ENCODE data around the gene ERBB4.
"Not testable (repeated sequence)": the region's sequence is repeated elsewhere in the genome, so short reads cannot be mapped to it uniquely, and the experiment has no call there.

The ERBB4 gene

DNA sequence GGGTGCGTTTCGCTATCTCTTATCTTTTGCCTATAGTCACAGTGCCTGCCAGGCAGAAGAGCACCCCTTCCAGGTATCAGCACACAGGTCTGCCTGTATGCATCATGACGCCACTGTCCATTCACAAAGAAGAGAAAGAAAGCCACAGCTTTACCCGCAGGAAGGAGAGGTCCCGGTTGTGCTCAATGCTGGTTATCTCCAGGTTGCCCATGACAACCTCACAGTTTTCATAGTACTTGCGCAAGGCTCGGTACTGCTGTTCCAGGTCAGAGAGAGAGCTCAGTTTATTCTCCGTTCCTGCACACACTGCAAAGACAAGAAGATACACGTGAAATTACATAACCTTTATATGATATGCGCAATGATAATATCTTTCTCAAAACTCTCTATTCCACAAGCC lies 414.0 kb downstream of the ERBB4 start:
- DNase-seq, result peak; percentile 52

DNA sequence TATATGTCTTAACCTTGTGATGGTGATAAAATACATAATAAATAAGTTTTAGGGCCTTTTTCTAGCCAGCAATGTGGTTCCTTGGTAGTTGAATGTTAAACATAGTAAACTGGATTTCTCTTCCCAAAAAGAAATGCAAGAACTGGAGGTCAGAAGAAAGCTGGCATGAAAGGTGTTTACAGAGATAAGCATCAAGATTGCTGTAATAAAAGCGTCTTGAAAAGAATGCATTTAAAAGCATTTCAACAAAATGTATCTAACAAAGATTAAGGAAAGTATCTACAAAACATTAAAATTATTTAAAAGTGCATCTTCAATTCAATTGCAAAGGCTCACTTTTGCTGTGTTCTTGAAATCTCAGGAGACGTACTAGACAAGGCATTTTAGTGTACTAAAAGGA lies 419.0 kb downstream of the ERBB4 start:
- DNase-seq, result no peak

- no peak for DNase-seq
These were observed 420.7 kb downstream of the ERBB4 start for GRCh38 chr2:212117926-212118325.

GRCh38 chr2:212114489-212114888 lies 424.1 kb downstream of the ERBB4 start:
- DNase-seq, result no peak

GRCh38 chr2:212112401-212112800 lies 426.2 kb downstream of the ERBB4 start:
- DNase-seq, result no peak

DNA sequence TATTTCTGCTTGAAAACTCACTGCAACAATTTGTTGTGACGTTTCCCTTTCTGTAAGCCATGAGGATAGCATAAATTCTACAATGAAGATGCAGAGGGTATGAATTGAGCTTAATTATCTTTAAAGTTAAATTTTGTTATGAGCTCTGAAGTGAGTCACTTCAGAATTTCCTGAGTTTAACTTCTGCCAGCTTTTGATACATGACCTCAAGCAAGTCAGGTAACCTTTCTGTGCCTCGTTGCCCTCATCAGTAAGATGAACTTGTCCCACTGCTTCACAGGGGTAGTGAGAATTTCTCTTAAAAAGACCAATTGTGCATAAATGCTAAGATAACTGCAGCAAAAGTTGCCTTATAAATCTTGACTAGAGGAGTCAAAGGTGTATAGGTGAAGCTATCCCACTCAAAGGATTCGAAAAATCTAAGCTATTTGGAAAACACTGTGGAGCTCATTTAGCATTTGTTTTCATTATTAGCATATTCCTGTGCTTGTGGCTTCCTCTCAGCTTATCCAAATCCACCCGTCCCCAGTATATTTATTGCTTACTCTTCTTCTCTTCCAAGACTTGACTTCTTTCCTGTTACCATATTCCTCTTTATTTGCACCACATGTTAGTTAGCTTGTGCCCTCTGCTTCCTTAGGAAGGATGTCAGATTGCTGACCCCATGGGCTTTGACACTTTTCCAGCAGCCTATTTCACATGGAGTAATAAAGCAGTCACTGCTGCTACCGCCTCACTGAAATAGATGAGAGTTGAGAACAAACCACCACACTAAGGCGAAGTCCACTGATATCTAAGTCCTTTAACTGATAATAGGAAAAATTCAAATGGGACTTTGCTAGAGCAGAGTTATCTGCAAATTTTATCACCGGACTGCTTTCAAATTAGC lies 428.6 kb downstream of the ERBB4 start:
- no peak for DNase-seq

GRCh38 chr2:212109217-212109616 lies 429.4 kb downstream of the ERBB4 start:
- DNase-seq, result no peak

- DNase-seq, result no peak
These were observed 430.6 kb downstream of the ERBB4 start for GRCh38 chr2:212107989-212108388.

DNA sequence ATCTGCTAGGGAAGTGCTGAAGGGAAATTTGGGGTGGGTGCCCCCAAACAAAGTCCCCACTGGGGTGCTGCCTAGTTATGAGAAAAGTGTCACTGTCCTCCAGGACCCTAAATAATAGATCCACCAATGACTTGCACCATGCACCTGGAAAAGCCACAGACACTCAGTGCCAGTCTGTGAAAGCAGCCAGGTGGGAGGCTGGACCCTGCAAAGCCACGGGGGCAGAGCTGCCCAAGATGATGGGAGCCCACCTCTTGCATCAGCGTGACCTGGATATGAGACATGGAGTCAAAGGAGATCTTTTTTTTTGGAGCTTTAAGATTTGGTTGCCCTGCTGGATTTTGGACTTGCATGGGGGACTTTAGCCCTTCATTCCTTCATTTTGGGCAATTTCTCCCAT lies 431.6 kb downstream of the ERBB4 start:
- no peak for DNase-seq

- not testable (repeated sequence) for DNase-seq
These were observed 432.1 kb downstream of the ERBB4 start for GRCh38 chr2:212106536-212106935.

DNA sequence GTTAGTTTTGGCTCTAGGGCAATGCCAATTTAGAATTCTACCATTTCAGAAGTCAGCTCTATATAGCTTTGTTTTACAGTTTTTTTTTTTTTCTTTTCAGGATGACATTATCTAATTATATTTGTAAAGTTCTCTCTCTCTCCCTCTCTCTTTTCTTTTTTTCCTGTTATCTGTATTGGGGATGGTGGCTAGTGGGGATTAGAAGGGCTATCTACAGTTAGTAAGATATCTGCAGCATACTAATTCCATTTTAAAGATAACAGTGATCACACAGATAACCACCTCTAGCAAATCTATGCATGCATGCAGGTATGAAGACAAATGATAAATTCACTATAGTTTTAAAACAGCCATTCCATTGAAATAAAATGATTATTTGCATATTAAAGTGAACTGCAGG lies 438.9 kb downstream of the ERBB4 start:
- DNase-seq, result no peak

DNA sequence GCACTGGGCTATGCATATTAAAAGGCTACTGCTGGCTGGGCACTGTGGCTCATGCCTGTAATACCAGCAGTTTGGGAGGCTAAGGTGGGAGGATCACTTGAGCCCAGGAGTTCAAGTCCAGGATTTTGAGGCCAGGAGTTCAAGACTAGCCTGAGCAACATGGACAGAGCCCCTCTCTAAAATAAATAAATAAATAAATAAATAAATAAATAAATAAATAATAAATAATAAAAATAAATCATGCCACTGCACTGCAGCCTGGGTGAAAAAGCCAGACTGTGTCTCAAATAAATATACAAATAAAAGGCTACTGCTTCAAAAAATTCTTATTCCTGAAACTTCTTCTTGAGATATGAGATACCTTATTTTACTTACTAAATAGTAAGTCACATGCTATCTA lies 439.6 kb downstream of the ERBB4 start:
- DNase-seq, result no peak

GRCh38 chr2:212097001-212097400 lies 441.6 kb downstream of the ERBB4 start:
- no peak for DNase-seq

DNA sequence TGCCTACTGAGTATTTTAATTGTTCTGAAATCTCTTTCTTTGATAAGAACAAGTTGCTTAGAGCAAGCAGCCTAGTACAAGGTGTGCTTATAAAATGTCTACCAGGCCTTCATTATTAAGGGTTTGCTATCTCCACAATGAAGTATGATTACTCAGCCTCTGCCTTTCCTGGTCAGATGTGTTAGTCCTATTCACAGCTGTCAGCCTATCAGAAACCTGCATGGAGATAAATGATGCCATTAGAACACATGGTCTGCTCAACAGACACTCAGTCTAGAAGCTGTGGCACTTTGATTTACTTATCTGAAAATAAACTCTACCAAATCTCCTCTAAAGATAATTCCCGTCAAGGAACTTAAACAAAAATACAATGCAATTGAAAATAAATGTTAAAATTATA lies 448.7 kb downstream of the ERBB4 start:
- DNase-seq, result no peak

GRCh38 chr2:212088353-212088752 lies 450.2 kb downstream of the ERBB4 start:
- DNase-seq, result no peak

- no peak for DNase-seq
These were observed 455.1 kb downstream of the ERBB4 start for GRCh38 chr2:212083492-212083891.

- no peak for DNase-seq
These were observed 460.5 kb downstream of the ERBB4 start for GRCh38 chr2:212078103-212078502.

DNA sequence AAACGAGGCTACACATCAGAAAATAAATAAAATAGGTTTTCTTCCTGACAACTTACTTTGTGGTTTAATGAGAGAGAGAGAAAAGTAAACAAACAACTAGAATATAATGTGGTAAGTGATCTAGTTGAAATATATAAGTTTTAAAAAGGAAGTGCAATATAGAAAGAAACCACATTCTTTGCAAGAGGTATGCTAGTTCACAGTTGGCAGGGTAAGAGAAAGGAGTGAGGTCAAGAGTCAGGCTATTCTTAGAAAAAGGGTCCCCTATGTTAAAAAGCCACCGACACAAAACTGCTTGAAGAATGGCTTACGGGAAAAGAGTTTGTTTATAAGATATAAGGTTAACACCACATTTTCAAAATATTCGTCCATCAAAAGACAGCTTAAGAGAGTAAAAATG lies 462.1 kb downstream of the ERBB4 start:
- no peak for DNase-seq

DNA sequence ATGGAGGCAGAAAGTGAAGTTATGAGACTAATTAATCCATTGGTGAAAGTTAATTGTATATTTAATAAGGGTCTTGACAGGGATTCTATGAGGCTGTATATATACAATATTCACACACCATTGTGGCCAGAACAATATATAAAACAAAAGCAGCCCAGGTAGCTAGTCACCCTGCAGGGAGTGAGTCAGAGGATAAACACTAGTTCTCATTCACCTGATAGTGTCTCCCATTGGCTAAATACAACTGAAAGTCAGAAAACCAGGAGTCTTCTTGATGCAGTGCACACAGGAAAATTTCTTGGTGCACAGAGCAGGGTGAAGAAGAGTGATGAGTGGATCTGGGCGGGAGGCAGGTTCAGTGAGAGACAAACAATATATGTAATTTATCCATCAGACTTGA lies 465.2 kb downstream of the ERBB4 start:
- DNase-seq, result no peak

DNA sequence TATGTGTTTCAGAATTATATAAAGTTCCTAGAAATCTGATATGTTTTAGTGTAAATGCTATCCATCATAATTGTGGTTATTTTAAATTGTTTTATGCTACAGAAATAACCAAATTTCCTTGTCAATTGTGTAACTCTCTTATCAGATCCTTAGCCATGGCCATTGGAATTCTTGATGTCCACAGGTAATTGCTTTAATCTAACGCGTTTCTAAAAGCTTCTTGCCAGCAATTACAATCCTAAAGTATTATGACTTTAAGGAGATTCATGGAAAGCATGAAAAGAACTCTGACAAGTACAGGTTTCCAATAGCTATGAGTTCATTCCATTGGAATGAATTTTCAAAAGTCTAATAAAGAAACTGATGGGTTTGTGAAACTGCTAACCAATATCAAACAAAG lies 472.1 kb downstream of the ERBB4 start:
- no peak for DNase-seq

GRCh38 chr2:212064318-212064717 lies 474.3 kb downstream of the ERBB4 start:
- no peak for DNase-seq

- DNase-seq, result no peak
These were observed 486.0 kb downstream of the ERBB4 start for GRCh38 chr2:212052412-212053159.

- no peak for DNase-seq
These were observed 487.7 kb downstream of the ERBB4 start for GRCh38 chr2:212050871-212051270.

GRCh38 chr2:212042562-212042961 lies 496.0 kb downstream of the ERBB4 start:
- no peak for DNase-seq

Measured in islet precursor cell (in vitro differentiated cells).